C4-2B (cell line): ENCODE measurements around the gene YAE1.

Source experiments
- H3K27ac ChIP-seq: fragments of 450-650 bp; 2 replicates; pipeline ENCODE4 v1.5.1; 2017
- ZFX ChIP-seq: fragments of 450-650 bp; IDR thresholded peaks from 2 replicates; pipeline ENCODE4 v1.6.1; 2017
- TF ChIP-seq, protein P1 (sequence below): fragments of 450-650 bp; conservative IDR thresholded peaks from 2 replicates; pipeline ENCODE4 v1.5.1; 2017; ENCODE audit warnings: mild to moderate bottlenecking

The YAE1 gene

DNA sequence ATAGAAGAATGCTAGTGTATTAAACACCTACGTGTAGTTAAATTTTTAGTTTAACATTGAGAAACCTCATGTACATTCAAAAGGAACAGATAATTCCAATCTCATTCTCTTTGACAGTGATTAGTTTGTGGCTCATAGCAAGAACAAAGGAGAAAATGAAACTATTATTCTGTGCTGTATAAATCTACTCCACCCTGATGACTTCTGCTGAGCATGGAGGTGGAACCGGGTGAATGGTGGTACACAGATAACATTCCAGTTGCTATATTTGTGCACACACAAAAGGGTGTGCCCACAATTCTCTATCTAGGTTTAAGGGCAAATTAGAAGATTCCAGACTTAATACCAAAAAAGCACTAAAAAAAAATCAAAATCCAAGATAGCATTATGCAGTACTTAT lies 40.1 kb downstream of the YAE1 start:
- no peak overlapping the region for H3K27ac ChIP-seq
- TF ChIP-seq, protein P1, sequence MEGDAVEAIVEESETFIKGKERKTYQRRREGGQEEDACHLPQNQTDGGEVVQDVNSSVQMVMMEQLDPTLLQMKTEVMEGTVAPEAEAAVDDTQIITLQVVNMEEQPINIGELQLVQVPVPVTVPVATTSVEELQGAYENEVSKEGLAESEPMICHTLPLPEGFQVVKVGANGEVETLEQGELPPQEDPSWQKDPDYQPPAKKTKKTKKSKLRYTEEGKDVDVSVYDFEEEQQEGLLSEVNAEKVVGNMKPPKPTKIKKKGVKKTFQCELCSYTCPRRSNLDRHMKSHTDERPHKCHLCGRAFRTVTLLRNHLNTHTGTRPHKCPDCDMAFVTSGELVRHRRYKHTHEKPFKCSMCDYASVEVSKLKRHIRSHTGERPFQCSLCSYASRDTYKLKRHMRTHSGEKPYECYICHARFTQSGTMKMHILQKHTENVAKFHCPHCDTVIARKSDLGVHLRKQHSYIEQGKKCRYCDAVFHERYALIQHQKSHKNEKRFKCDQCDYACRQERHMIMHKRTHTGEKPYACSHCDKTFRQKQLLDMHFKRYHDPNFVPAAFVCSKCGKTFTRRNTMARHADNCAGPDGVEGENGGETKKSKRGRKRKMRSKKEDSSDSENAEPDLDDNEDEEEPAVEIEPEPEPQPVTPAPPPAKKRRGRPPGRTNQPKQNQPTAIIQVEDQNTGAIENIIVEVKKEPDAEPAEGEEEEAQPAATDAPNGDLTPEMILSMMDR = no peak
- TF ChIP-seq ZFX = no peak

DNA sequence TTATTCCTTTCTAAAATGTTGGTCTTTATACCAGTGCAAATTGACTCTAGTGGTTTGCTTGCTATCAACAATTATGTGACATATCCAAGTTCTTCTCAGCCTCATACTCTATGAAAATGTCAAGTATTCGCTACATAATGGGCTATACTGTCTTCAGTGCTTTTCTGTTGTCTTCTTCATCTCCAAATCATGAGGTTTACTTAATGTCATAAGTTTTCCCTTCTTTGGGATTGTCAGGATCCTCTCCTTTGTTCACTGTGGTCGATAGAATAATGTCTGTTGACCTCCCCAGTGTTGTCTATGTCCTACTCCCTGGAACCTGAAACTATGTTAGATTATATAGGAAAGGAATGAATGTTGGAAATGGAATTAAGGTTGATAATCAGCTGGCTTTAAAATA lies 40.7 kb downstream of the YAE1 start:
- no peak overlapping the region for H3K27ac ChIP-seq
- TF ChIP-seq, protein P1 = no peak
- TF ChIP-seq ZFX = no peak

DNA sequence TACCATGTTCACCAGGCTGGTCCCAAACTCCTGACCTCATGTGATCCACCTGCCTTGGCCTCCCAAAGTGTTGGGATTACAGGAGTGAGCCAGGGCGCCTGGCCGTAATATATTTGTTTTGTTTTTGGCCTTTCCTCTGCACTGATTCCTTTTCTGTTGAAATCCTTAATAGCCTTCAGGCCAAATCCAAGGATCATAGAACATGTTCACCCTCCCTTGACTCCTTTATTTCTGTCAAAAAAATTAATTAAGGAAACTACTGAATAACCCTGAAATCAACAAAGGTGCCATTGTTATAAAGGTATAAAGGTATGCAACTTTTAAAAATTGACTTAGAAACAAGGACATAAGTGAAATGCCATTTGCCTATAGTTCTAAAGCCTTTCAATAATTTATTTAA lies 41.7 kb downstream of the YAE1 start:
- TF ChIP-seq ZFX = no peak
- TF ChIP-seq, protein P1 = no peak
- no peak overlapping the region for H3K27ac ChIP-seq

DNA sequence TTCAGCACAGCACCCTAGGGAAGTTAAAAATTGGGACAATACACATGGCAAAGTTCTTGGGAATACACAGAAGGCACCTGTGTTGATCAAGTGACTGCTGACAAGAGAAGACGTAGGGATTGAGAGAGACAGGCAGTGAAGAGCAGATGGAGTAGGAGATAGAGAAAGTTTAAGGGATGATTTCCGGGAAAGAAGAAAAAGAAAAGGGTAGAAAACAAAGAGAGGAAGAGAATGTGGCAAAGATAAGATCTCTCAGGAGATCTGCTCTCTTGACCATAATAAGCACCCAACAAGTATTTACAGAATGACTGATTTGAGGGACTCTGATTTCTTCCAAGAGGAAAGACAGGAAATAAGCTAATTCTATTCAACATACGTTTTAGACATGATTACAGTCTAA lies 42.1 kb downstream of the YAE1 start:
- no peak overlapping the region for H3K27ac ChIP-seq
- TF ChIP-seq, protein P1 = no peak
- TF ChIP-seq ZFX = no peak

GRCh38 chr7:39609113-39609934 lies 43.1 kb downstream of the YAE1 start:
- TF ChIP-seq, protein P1 = no peak
- no peak for TF ChIP-seq ZFX
- H3K27ac ChIP-seq = no peak overlapping the region

DNA sequence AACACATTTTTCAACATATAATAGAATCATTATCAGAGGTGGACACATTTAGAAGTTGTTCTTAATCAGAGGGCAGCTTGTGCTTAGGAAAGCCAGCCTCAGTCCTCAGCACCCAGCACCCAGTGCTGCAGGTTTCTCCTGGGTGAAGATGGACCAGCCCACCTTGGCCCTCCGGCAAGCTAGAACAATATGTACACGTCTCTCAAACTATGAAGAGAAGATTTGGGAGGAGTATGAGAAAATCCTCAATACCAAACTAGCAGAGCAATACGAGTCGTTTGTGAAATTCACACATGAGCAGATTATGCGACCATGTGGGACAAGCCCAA lies 43.7 kb downstream of the YAE1 start:
- TF ChIP-seq, protein P1 = no peak
- no peak for TF ChIP-seq ZFX
- no peak overlapping the region for H3K27ac ChIP-seq

DNA sequence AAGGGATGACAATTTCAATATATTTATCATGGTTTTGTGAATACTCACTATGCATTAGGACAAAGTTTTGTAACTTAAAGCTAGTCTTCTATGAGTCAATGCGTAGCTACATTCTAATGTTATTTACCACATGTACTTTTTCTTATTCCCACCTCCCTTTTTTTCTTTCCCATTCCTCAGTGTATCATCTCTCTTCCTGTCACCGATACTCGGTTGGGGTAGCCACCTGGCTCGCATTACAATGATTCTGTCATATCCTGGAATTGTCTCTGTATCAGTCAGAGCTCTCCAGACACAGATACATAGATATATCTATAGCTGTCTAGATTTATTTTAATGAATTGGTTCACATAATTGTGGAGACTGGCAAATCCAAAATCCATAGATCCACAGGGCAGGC lies 47.4 kb downstream of the YAE1 start:
- TF ChIP-seq ZFX = no peak
- TF ChIP-seq, protein P1 = no peak
- no peak overlapping the region for H3K27ac ChIP-seq
